ENCODE measurements around the gene SCGN. TPM values are rescaled to one million over a fixed set of nuclear protein-coding genes. Genes with fewer than 3 reads are reported as not detected.

SCGN gene
- total RNA-seq, 1 experiment from 2014 or later: not detected

GRCh38 chr6:25699649-25700048 lies 47.6 kb downstream of the SCGN start:
- CTCF ChIA-PET: no interaction called here

GRCh38 chr6:25700761-25701160 lies 48.7 kb downstream of the SCGN start:
- no peak for ATAC-seq
- ChIA-PET CTCF (no interaction called here), POLR2A (no interaction called here)
- Histone ChIP-seq H3K27ac (ENCODE audit: low read length) (no peak overlapping the region), H3K27me3 (ENCODE audit: control insufficient read depth, insufficient read depth, low read length) (no peaks in the 10 kb centered on the region), H3K4me1 (ENCODE audit: control insufficient read depth, insufficient read depth, low read length) (no peaks in the 10 kb centered on the region), H3K36me3 (ENCODE audit: control insufficient read depth, insufficient read depth, low read length) (no peaks in the 10 kb centered on the region), H3K4me3 (ENCODE audit: low read depth in 2 of 2, low read length in 2 of 2) (no peak overlapping the region), H3K9me3 (ENCODE audit: control insufficient read depth, insufficient read depth, low read depth, low read length) (no peaks in the 10 kb centered on the region)
- no TSS peak for BruUV-seq (replicated peaks)
- in situ Hi-C loops (cut with HindIII; ENCODE audit: low pct_unique_long_range_greater_than_20kb, low sequenced_read_pairs): loop anchor here (10.0 kb wide), 1 partner anchor 84 kb away; no protein-coding TSS in a partner anchor
- TF ChIP-seq TCF7L2 (IDR thresholded peaks at IDR 0.05; ENCODE audit: low read depth, low read length): no peak
- no peak for TF ChIP-seq REST (IDR thresholded peaks at IDR 0.05; ENCODE audit: insufficient read depth in 1 of 2, low read depth in 2 of 2, low read length in 1 of 2)
- no peak for TF ChIP-seq SIN3A (IDR thresholded peaks at IDR 0.05; ENCODE audit: borderline replicate concordance, insufficient read depth, low read depth, low read length)
- TF ChIP-seq CTCF (IDR thresholded peaks at IDR 0.05): no peak
- no peak for TF ChIP-seq POLR2AphosphoS5 (IDR thresholded peaks at IDR 0.05; ENCODE audit: low read depth, low read length)
- DNase-seq (ENCODE audit: low read depth, low spot score): no peak
- intact Hi-C loops (cut with micrococcal nuclease; ENCODE audit: unreplicated experiment): no loop called here

More at GRCh38 chr6:25699649-25700048, 47.6 kb downstream of the SCGN start:
- Histone ChIP-seq H3K4me1 (ENCODE audit: control insufficient read depth, insufficient read depth, low read length) (no peaks in the 10 kb centered on the region), H3K36me3 (ENCODE audit: control insufficient read depth, insufficient read depth, low read length) (no peaks in the 10 kb centered on the region), H3K9me3 (ENCODE audit: control insufficient read depth, insufficient read depth, low read depth, low read length) (no peaks in the 10 kb centered on the region), H3K27me3 (ENCODE audit: control insufficient read depth, insufficient read depth, low read length) (no peaks in the 10 kb centered on the region), H3K27ac (ENCODE audit: low read length) (no peak overlapping the region), H3K4me3 (ENCODE audit: low read depth in 2 of 2, low read length in 2 of 2) (no peak overlapping the region)
- BruUV-seq (replicated peaks): no TSS peak
- intact Hi-C loops (cut with micrococcal nuclease; ENCODE audit: unreplicated experiment): no loop called here
- ATAC-seq (no peak), DNase-seq (ENCODE audit: low read depth, low spot score) (no peak)
- POLR2A ChIA-PET: no interaction called here
- no peak for TF ChIP-seq REST (IDR thresholded peaks at IDR 0.05; ENCODE audit: insufficient read depth in 1 of 2, low read depth in 2 of 2, low read length in 1 of 2)
- no peak for TF ChIP-seq CTCF (IDR thresholded peaks at IDR 0.05)
- TF ChIP-seq SIN3A (IDR thresholded peaks at IDR 0.05; ENCODE audit: borderline replicate concordance, insufficient read depth, low read depth, low read length): no peak
- TF ChIP-seq POLR2AphosphoS5 (IDR thresholded peaks at IDR 0.05; ENCODE audit: low read depth, low read length): no peak
- no peak for TF ChIP-seq TCF7L2 (IDR thresholded peaks at IDR 0.05; ENCODE audit: low read depth, low read length)
- in situ Hi-C loops (cut with HindIII; ENCODE audit: low pct_unique_long_range_greater_than_20kb, low sequenced_read_pairs): loop anchor here (10.0 kb wide), 1 partner anchor 85 kb away; no protein-coding TSS in a partner anchor
